ENCODE measurements around the gene GPS1.

- no peak for TF ChIP-seq CTCF (IDR thresholded peaks at IDR 0.05; ENCODE audit: borderline replicate concordance, extremely low read depth, low read length, poor library complexity, severe bottlenecking)
- TF ChIP-seq EZH2 (IDR thresholded peaks at IDR 0.05; ENCODE audit: borderline replicate concordance, low read depth, low read length, severe bottlenecking), result no peak
Observed at GRCh38 chr17:82050761-82051641, 697 bp upstream of the GPS1 start.
